HL-60 (cell line): ENCODE data around the gene JDP2.
"Not testable (repeated sequence)": the region's sequence is repeated elsewhere in the genome, so short reads cannot be mapped to it uniquely, and the experiment has no call there.

Source experiments
- DNase-seq, 2 experiments: peaks; one replicate each; pipeline ENCODE4 v3.0.0-alpha.2; 2010 to 2020; ENCODE audit warnings: low read depth in 1 of 2, low spot score in 1 of 2
- H3K27ac ChIP-seq: fragments of 250-450 bp; sonication (Bioruptor Pico); replicated peaks from 2 replicates; pipeline ENCODE4 v1.5.1; 2020; ENCODE audit warnings: mild to moderate bottlenecking, moderate library complexity
- H3K27me3 ChIP-seq: fragments of 250-450 bp; sonication (Bioruptor Pico); 2 replicates; pipeline ENCODE4 v1.5.1; 2021; ENCODE audit warnings: mild to moderate bottlenecking, moderate library complexity; ENCODE audit not compliant: insufficient read depth, poor library complexity, severe bottlenecking
- H3K4me3 ChIP-seq: replicated peaks from 2 replicates; pipeline ENCODE4 v1.5.1; 2011; ENCODE audit warnings: mild to moderate bottlenecking, control low read depth, low read length; ENCODE audit not compliant: insufficient read depth
- GABPA ChIP-seq: IDR thresholded peaks from 2 replicates; pipeline ENCODE4 v1.6.1; 2012; ENCODE audit warnings: low read depth
- POLR2AphosphoS5 ChIP-seq: IDR thresholded peaks from 2 replicates; pipeline ENCODE4 v1.6.1; 2012; ENCODE audit warnings: low read depth
- SPI1 ChIP-seq: IDR thresholded peaks from 2 replicates; pipeline ENCODE4 v1.6.1; 2012; ENCODE audit warnings: low read depth, mild to moderate bottlenecking, borderline replicate concordance
- TF ChIP-seq, protein P1 (sequence below): IDR thresholded peaks from 2 replicates; pipeline ENCODE4 v1.6.1; 2012; ENCODE audit warnings: low read depth; ENCODE audit not compliant: insufficient replicate concordance
- TF ChIP-seq, protein P2 (sequence below): IDR thresholded peaks from one replicate; pipeline ENCODE4 v1.5.1; 2011; ENCODE audit warnings: low read length, control low read depth, inconsistent platforms; ENCODE audit not compliant: insufficient read depth

The JDP2 gene

DNA sequence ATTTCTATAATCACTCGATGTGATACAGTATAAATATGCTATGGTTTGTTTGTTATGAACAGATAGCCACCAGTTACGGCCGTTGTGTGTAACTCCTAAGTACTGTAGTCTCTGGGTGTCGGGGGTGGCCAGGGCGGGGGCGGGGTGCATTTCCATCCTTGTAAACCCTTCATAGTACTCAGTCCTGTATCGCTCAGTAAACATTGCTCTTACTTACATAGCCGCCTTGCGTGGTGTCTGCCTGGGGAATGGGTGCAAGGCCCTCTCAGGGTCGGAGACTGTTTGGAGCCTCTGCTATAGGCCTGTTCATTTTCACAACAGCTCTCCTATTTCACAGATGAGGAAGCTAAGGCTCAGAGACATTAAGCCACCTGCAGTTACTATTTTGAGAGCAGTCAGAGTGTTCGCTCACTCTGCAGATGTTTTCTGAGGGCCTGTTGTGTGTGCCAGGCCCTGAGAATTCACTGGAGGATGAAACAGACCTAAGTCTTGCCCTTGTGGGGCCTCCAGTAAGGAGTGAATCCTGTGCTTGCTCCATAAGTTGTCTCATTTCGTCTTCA is 42.5 kb downstream of the JDP2 start:
- no peak overlapping the region for H3K27ac ChIP-seq
- H3K4me3 ChIP-seq = no peak overlapping the region
- no peaks in the 10 kb centered on the region for H3K27me3 ChIP-seq
- TF ChIP-seq GABPA = no peak
- TF ChIP-seq SPI1 = no peak
- TF ChIP-seq, protein P1, sequence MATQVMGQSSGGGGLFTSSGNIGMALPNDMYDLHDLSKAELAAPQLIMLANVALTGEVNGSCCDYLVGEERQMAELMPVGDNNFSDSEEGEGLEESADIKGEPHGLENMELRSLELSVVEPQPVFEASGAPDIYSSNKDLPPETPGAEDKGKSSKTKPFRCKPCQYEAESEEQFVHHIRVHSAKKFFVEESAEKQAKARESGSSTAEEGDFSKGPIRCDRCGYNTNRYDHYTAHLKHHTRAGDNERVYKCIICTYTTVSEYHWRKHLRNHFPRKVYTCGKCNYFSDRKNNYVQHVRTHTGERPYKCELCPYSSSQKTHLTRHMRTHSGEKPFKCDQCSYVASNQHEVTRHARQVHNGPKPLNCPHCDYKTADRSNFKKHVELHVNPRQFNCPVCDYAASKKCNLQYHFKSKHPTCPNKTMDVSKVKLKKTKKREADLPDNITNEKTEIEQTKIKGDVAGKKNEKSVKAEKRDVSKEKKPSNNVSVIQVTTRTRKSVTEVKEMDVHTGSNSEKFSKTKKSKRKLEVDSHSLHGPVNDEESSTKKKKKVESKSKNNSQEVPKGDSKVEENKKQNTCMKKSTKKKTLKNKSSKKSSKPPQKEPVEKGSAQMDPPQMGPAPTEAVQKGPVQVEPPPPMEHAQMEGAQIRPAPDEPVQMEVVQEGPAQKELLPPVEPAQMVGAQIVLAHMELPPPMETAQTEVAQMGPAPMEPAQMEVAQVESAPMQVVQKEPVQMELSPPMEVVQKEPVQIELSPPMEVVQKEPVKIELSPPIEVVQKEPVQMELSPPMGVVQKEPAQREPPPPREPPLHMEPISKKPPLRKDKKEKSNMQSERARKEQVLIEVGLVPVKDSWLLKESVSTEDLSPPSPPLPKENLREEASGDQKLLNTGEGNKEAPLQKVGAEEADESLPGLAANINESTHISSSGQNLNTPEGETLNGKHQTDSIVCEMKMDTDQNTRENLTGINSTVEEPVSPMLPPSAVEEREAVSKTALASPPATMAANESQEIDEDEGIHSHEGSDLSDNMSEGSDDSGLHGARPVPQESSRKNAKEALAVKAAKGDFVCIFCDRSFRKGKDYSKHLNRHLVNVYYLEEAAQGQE = no peak
- TF ChIP-seq POLR2AphosphoS5 = no peak
- TF ChIP-seq, protein P2, sequence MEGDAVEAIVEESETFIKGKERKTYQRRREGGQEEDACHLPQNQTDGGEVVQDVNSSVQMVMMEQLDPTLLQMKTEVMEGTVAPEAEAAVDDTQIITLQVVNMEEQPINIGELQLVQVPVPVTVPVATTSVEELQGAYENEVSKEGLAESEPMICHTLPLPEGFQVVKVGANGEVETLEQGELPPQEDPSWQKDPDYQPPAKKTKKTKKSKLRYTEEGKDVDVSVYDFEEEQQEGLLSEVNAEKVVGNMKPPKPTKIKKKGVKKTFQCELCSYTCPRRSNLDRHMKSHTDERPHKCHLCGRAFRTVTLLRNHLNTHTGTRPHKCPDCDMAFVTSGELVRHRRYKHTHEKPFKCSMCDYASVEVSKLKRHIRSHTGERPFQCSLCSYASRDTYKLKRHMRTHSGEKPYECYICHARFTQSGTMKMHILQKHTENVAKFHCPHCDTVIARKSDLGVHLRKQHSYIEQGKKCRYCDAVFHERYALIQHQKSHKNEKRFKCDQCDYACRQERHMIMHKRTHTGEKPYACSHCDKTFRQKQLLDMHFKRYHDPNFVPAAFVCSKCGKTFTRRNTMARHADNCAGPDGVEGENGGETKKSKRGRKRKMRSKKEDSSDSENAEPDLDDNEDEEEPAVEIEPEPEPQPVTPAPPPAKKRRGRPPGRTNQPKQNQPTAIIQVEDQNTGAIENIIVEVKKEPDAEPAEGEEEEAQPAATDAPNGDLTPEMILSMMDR = no peak
- DNase-seq = no peak

DNA sequence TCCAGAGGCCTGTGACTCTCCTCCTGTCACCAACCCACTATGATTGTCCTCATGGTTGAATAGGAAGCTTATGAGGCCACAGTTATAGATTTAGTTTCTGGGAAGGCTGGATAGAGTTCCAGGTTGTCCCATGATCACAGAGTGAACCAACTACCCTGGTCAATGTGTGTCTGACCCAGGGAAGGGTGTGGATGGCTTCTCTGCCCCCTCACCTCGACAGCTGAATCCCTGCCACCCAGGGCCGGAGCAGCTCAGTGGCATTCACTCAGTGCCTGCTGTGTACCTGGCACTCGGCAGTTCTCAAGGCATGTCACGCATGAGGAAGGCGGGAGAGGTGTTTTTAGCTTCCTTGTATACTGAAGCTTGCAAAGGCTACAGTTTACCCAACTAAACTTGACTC is 43.2 kb downstream of the JDP2 start:
- DNase-seq = no peak
- Histone ChIP-seq H3K4me3 (no peak overlapping the region), H3K27ac (no peak overlapping the region), H3K27me3 (no peaks in the 10 kb centered on the region)
- TF ChIP-seq SPI1 = no peak
- TF ChIP-seq POLR2AphosphoS5 = no peak
- TF ChIP-seq GABPA = no peak
- TF ChIP-seq, protein P2 = no peak
- TF ChIP-seq, protein P1 = no peak

DNA sequence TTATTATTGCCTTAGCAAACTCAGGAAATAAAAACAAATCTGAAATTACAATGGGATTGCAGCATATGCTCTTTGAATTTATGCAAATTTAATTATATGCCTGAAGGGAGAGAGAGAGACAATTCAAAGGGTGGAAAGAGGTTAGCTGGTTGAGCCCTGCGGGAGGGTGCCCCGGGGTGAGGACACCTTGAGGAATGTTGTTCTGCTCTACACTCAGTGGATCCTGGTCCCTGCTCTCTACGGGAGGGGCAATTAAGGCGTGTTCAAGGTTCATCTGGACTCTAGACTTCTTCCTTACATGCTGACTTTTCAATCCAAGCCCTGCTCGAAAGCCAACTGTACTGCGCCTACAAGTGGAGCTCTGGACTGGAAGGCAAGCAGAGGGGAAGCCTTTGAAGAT is 46.3 kb downstream of the JDP2 start:
- not testable (repeated sequence) for DNase-seq, H3K4me3 ChIP-seq, H3K27ac ChIP-seq, H3K27me3 ChIP-seq

DNA sequence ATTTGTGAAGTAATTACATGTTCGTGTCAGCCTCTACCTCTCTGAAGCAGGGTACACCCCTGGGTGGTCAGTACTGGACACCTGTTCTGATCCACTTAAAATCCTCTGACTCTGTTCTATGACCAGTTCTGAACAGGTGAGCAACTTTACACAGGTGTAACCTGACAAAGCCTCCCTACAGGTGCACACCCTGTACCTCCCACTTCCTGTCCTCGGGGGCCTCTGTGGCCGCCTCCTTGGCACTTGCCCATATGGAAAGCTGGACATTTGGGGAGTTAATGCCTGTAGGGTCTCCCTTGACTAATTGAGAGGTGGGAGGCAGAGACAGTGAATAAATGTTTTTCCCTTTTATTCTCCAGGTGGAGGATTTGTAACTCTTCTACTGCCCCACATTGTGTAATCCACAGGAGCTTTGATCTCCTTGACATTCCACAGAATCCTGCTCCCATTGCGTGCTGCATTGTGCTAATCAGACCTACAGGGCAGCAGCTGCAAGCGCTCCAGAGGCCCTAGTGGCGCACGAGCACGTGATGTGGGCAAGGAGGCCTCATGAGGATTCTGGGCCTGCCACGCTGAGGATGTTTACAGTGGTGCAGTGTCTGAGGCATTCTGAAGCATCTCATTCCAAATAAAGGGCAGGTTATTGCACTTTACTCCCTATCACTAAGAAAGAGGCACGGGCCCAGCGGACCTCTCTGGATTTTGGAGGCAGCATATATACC is 48.6 kb downstream of the JDP2 start:
- Histone ChIP-seq H3K27ac (no peak overlapping the region), H3K27me3 (no peaks in the 10 kb centered on the region), H3K4me3 (no peak overlapping the region)
- DNase-seq = no peak
- TF ChIP-seq POLR2AphosphoS5 (no peak), SPI1 (no peak), GABPA (no peak)
- TF ChIP-seq, protein P1 = no peak
- TF ChIP-seq, protein P2 = no peak
